HepG2 (cell line): ENCODE measurements around the gene TSHZ1. TPM values are rescaled to one million over a fixed set of nuclear protein-coding genes. Genes with fewer than 3 reads are reported as not detected.

Experiments used
- DNMT1 ChIP-seq: sonication (generic); formaldehyde crosslinking; IDR thresholded peaks from 2 replicates; pipeline ENCODE4 v1.5.1; 2020; ENCODE audit warnings: mild to moderate bottlenecking, missing genetic modification reagents
- SIX1 ChIP-seq: sonication (generic); formaldehyde crosslinking; IDR thresholded peaks from 2 replicates; pipeline ENCODE4 v1.4.0; 2020; ENCODE audit warnings: missing genetic modification reagents, borderline replicate concordance
- ZNF543 ChIP-seq: sonication (generic); formaldehyde crosslinking; IDR thresholded peaks from 2 replicates; pipeline ENCODE4 v1.4.0; 2020; ENCODE audit warnings: mild to moderate bottlenecking, missing genetic modification reagents
- ZNF577 ChIP-seq: sonication (generic); formaldehyde crosslinking; IDR thresholded peaks from 2 replicates; pipeline ENCODE4 v1.4.0; 2020; ENCODE audit warnings: mild to moderate bottlenecking, low read depth, missing genetic modification reagents, borderline replicate concordance
- ZNF652 ChIP-seq: IDR thresholded peaks from 2 replicates; pipeline ENCODE4 v1.6.1; 2016; ENCODE audit warnings: low read depth, borderline replicate concordance
- ZNF749 ChIP-seq: sonication (generic); formaldehyde crosslinking; IDR thresholded peaks from 2 replicates; pipeline ENCODE4 v1.8.0; 2022; ENCODE audit warnings: mild to moderate bottlenecking, missing genetic modification reagents, moderate library complexity, borderline replicate concordance
- ZNF775 ChIP-seq: sonication (generic); formaldehyde crosslinking; IDR thresholded peaks from 2 replicates; pipeline ENCODE4 v1.4.0; 2020; ENCODE audit warnings: missing genetic modification reagents, mild to moderate bottlenecking, moderate library complexity, borderline replicate concordance
- polyA plus RNA-seq, 8 experiments: library from polyadenylated mRNA; depleted of rRNA in 3 of 8; stranded (reverse) in 7 of 8; unstranded in 1 of 8; fragments of >200 nt; fragmentation: Illumina TruSeq in 4 of 8; extraction: Trizol in 4 of 8; gene quantifications; 2 replicates each; pipeline versions ENCODE4 v1.2.1 to v1.2.3, GENCODE V29; 2011 to 2016; ENCODE audit warnings: low read depth in 4 of 8, missing spikeins in 1 of 8, mixed read lengths in 1 of 8; ENCODE audit not compliant: insufficient read depth in 1 of 8
- total RNA-seq, 5 experiments: library from RNA; depleted of rRNA; stranded (reverse); fragments of >200 nt; fragmentation: Illumina TruSeq; extraction: Trizol; gene quantifications; 2 replicates each; pipeline ENCODE4 v1.2.3, GENCODE V29; 2016; ENCODE audit warnings: low read depth in 1 of 5
- TF ChIP-seq, protein P1 (sequence below): sonication (generic); formaldehyde crosslinking; conservative IDR thresholded peaks from 2 replicates; pipeline ENCODE4 v1.4.0; 2020; ENCODE audit warnings: missing genetic modification reagents
- TF ChIP-seq, protein P2 (sequence below): sonication (generic); formaldehyde crosslinking; IDR thresholded peaks from 2 replicates; pipeline ENCODE4 v1.8.0; 2022; ENCODE audit warnings: mild to moderate bottlenecking, missing genetic modification reagents, borderline replicate concordance
- TF ChIP-seq, protein P3 (sequence below): sonication (generic); formaldehyde crosslinking; IDR thresholded peaks from 2 replicates; pipeline ENCODE4 v1.9.0; 2021; ENCODE audit warnings: missing genetic modification reagents, mild to moderate bottlenecking, borderline replicate concordance

TSHZ1 gene
- total and polyA plus RNA-seq, 2 of the 13 experiments (the other 11 are each of a cell fraction or from before 2014, with no cell fraction given) = 2.5 to 2.7 TPM

DNA sequence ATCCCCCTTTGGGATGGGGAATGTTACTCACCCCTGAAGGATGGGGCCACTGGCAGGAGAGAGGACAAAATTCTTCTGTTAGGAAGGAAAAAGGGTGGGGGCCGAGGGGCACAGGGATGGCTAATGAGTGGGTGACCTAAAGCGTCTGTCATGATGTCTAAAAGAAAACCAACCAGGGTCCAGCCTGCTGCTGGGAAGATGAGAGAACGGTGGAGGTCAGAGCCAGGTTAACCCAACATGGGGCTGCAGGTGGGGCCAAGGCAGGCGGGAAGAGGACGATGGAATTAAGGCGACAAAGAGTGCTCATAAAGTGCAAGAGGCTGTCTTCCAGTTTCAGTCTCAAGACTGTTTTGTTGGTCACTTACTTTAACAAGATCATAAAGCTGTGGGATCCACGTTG is 126.8 kb downstream of the TSHZ1 start (continued):
- TF ChIP-seq, protein P1, sequence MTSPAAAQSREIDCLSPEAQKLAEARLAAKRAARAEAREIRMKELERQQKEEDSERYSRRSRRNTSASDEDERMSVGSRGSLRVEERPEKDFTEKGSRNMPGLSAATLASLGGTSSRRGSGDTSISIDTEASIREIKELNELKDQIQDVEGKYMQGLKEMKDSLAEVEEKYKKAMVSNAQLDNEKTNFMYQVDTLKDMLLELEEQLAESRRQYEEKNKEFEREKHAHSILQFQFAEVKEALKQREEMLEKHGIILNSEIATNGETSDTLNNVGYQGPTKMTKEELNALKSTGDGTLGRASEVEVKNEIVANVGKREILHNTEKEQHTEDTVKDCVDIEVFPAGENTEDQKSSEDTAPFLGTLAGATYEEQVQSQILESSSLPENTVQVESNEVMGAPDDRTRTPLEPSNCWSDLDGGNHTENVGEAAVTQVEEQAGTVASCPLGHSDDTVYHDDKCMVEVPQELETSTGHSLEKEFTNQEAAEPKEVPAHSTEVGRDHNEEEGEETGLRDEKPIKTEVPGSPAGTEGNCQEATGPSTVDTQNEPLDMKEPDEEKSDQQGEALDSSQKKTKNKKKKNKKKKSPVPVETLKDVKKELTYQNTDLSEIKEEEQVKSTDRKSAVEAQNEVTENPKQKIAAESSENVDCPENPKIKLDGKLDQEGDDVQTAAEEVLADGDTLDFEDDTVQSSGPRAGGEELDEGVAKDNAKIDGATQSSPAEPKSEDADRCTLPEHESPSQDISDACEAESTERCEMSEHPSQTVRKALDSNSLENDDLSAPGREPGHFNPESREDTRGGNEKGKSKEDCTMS (CRISPR knock-in tag) = no peak
- TF ChIP-seq ZNF775 (CRISPR knock-in tag) = no peak
- TF ChIP-seq ZNF749 (CRISPR knock-in tag) = no peak
- TF ChIP-seq SIX1 = no peak
- TF ChIP-seq, protein P2, sequence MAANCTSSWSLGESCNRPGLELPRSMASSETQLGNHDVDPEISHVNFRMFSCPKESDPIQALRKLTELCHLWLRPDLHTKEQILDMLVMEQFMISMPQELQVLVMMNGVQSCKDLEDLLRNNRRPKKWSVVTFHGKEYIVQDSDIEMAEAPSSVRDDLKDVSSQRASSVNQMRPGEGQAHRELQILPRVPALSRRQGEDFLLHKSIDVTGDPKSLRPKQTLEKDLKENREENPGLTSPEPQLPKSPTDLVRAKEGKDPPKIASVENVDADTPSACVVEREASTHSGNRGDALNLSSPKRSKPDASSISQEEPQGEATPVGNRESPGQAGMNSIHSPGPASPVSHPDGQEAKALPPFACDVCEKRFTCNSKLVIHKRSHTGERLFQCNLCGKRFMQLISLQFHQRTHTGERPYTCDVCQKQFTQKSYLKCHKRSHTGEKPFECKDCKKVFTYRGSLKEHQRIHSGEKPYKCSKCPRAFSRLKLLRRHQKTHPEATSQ (CRISPR knock-in tag) = no peak
- TF ChIP-seq ZNF543 (CRISPR knock-in tag) = no peak
- TF ChIP-seq ZNF577 (CRISPR knock-in tag) = no peak
- TF ChIP-seq, protein P3, sequence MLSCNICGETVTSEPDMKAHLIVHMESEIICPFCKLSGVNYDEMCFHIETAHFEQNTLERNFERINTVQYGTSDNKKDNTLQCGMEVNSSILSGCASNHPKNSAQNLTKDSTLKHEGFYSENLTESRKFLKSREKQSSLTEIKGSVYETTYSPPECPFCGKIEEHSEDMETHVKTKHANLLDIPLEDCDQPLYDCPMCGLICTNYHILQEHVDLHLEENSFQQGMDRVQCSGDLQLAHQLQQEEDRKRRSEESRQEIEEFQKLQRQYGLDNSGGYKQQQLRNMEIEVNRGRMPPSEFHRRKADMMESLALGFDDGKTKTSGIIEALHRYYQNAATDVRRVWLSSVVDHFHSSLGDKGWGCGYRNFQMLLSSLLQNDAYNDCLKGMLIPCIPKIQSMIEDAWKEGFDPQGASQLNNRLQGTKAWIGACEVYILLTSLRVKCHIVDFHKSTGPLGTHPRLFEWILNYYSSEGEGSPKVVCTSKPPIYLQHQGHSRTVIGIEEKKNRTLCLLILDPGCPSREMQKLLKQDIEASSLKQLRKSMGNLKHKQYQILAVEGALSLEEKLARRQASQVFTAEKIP = no peak
- no peak for TF ChIP-seq DNMT1
- no peak for TF ChIP-seq ZNF652 (CRISPR knock-in tag)
